ENCODE measurements around the gene CSTPP1.
A peak's percentile ranks its signal among the peaks of the same experiment; 100 is the strongest.

The CSTPP1 gene

GRCh38 chr11:46889689-46890475 lies 46.7 kb upstream of the CSTPP1 start:
- H3K27ac ChIP-seq (ENCODE audit: low read length): no peak overlapping the region
- no peaks in the 10 kb centered on the region for H3K79me2 ChIP-seq (ENCODE audit: insufficient read depth, low read length)
- ATAC-seq (ENCODE audit: insufficient read depth, low read depth) (peak; percentile 93), DNase-seq (peak; percentile 75)
- H3K36me3 ChIP-seq (ENCODE audit: insufficient read depth, low read length): no peaks in the 10 kb centered on the region
- H3K9ac ChIP-seq (ENCODE audit: low read depth, low read length): no peak overlapping the region
- no peaks in the 10 kb centered on the region for H4K20me1 ChIP-seq (ENCODE audit: insufficient read depth, low read length)
- no peak overlapping the region for H3K4me3 ChIP-seq (ENCODE audit: low read depth in 1 of 2, low read length in 2 of 2)
- peak overlapping the region; percentile 50 for H2AFZ ChIP-seq (ENCODE audit: low read depth, low read length)
- H3K4me1 ChIP-seq (ENCODE audit: insufficient read depth, low read length): no peaks in the 10 kb centered on the region
- no peaks in the 10 kb centered on the region for H3K27me3 ChIP-seq (ENCODE audit: insufficient read depth, low read length, poor library complexity)
- no peak overlapping the region for H3K4me2 ChIP-seq (ENCODE audit: insufficient read depth, low read length)
- TF ChIP-seq CTCF (IDR thresholded peaks at IDR 0.05; ENCODE audit: borderline replicate concordance, extremely low read depth, low read length, poor library complexity, severe bottlenecking): peak; percentile 90
- TF ChIP-seq EZH2 (IDR thresholded peaks at IDR 0.05; ENCODE audit: borderline replicate concordance, low read depth, low read length, severe bottlenecking): no peak
- H3K9me3 ChIP-seq (ENCODE audit: insufficient read depth, low read length, severe bottlenecking): no peaks in the 10 kb centered on the region

- TF ChIP-seq CTCF (IDR thresholded peaks at IDR 0.05; ENCODE audit: borderline replicate concordance, extremely low read depth, low read length, poor library complexity, severe bottlenecking) (no peak), EZH2 (IDR thresholded peaks at IDR 0.05; ENCODE audit: borderline replicate concordance, low read depth, low read length, severe bottlenecking) (no peak)
- H3K9ac ChIP-seq (ENCODE audit: low read depth, low read length): no peak overlapping the region
- H3K9me3 ChIP-seq (ENCODE audit: insufficient read depth, low read length, severe bottlenecking): no peaks in the 10 kb centered on the region
- H3K27ac ChIP-seq (ENCODE audit: low read length): no peak overlapping the region
- ATAC-seq (ENCODE audit: insufficient read depth, low read depth) (no peak), DNase-seq (no peak)
- no peaks in the 10 kb centered on the region for H4K20me1 ChIP-seq (ENCODE audit: insufficient read depth, low read length)
- no peaks in the 10 kb centered on the region for H3K27me3 ChIP-seq (ENCODE audit: insufficient read depth, low read length, poor library complexity)
- H2AFZ ChIP-seq (ENCODE audit: low read depth, low read length): no peak overlapping the region
- no peaks in the 10 kb centered on the region for H3K36me3 ChIP-seq (ENCODE audit: insufficient read depth, low read length)
- no peaks in the 10 kb centered on the region for H3K79me2 ChIP-seq (ENCODE audit: insufficient read depth, low read length)
- H3K4me2 ChIP-seq (ENCODE audit: insufficient read depth, low read length): no peak overlapping the region
- no peak overlapping the region for H3K4me3 ChIP-seq (ENCODE audit: low read depth in 1 of 2, low read length in 2 of 2)
- no peaks in the 10 kb centered on the region for H3K4me1 ChIP-seq (ENCODE audit: insufficient read depth, low read length)
Measured at GRCh38 chr11:46890665-46891064, 45.9 kb upstream of the CSTPP1 start.

- H3K79me2 ChIP-seq (ENCODE audit: insufficient read depth, low read length): no peaks in the 10 kb centered on the region
- H3K4me3 ChIP-seq (ENCODE audit: low read depth in 1 of 2, low read length in 2 of 2): no peak overlapping the region
- no peaks in the 10 kb centered on the region for H3K9me3 ChIP-seq (ENCODE audit: insufficient read depth, low read length, severe bottlenecking)
- H3K27me3 ChIP-seq (ENCODE audit: insufficient read depth, low read length, poor library complexity): no peaks in the 10 kb centered on the region
- TF ChIP-seq CTCF (IDR thresholded peaks at IDR 0.05; ENCODE audit: borderline replicate concordance, extremely low read depth, low read length, poor library complexity, severe bottlenecking): no peak
- TF ChIP-seq EZH2 (IDR thresholded peaks at IDR 0.05; ENCODE audit: borderline replicate concordance, low read depth, low read length, severe bottlenecking): no peak
- no peaks in the 10 kb centered on the region for H3K36me3 ChIP-seq (ENCODE audit: insufficient read depth, low read length)
- DNase-seq (no peak), ATAC-seq (ENCODE audit: insufficient read depth, low read depth) (no peak)
- H3K4me2 ChIP-seq (ENCODE audit: insufficient read depth, low read length): no peak overlapping the region
- H4K20me1 ChIP-seq (ENCODE audit: insufficient read depth, low read length): no peaks in the 10 kb centered on the region
- no peak overlapping the region for H2AFZ ChIP-seq (ENCODE audit: low read depth, low read length)
- no peaks in the 10 kb centered on the region for H3K4me1 ChIP-seq (ENCODE audit: insufficient read depth, low read length)
- no peak overlapping the region for H3K9ac ChIP-seq (ENCODE audit: low read depth, low read length)
- H3K27ac ChIP-seq (ENCODE audit: low read length): no peak overlapping the region
Measured at GRCh38 chr11:46892109-46892508, 44.5 kb upstream of the CSTPP1 start.

Data from DND-41 (cell line).